HG03066 (cell line): ENCODE data around the gene ERCC5.
A peak's percentile ranks its signal among the peaks of the same experiment; 100 is the strongest.

Experiments used
- ATAC-seq: cut with Tn5 transposase; IDR thresholded peaks from one replicate; pipeline ENCODE4 v1.9.1; 2021; ENCODE audit warnings: low read depth; ENCODE audit not compliant: unreplicated experiment

Gene ERCC5

DNA sequence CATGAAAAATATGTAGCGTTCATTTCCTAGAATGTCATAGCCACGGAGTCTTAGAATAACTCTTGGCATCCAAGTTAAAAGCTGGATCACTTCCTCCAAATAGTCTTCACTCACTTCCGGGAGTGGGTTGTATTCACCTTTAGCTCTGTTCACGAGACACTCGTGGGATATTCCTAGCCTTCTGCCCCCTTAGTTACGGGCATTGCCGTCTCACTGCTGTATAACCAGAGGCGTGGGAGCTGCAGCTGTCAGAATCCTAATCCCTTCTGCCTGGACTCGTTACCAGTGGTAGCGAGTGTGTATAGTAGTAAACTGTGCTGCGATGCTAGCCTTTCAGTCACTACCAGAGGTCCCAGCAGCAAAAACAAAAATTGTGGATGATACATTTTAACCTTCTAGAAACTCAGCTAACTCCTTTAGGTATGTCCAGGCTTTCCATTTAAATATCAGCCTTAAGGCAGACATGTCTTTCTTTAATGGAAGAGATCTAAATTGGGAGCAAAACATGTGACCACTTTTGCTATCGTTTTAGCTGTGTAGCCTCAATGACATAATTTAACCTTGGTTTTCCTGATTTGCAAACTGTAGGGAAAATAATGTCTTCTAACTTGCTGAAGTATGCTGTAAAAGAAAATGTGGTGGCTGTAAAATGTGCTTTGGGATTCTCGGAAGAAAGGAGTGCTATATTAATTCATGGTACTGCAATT is 34.1 kb downstream of the ERCC5 start:
- ATAC-seq, result no peak

DNA sequence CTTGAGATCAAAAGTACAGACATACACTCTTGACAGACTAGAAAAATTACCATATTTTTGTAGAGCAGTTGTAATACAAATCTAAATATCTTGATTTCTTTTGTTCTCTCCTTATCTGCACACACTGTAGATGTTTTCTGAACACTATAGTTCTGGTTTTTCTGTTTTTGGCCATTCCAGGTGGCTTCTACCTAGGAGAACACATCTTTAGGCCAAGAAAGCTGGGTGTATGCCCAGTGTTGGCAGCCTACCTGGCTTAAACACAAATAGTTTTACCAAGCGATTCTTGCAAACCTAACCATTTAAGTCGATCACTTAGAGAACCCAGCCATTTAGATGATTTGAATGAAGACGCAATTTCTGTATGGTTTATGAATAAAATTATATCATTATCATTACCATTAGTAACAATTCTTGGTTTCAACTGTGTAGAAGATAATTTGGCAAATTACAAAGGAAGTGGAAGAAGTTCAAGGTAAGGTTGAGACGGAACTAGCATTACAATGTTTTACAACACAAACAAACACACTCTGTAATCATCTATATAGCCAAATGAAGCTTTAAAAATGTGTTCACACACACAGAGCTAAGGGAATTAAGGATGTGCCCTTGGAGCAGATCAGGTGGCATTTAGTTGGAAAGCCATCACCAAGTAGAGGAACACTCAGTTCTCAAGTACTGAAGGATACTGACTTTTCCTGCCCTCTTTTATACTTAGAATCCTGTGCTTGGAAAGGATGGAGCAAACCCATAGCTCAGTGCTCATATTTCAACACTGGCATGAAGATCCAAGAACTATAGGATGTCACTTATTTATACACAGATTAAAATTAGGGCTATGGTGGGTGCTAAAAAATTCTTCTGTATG is 36.2 kb downstream of the ERCC5 start:
- no peak for ATAC-seq

- ATAC-seq, result no peak
These were observed 46.7 kb downstream of the ERCC5 start for GRCh38 chr13:102892503-102892902.

DNA sequence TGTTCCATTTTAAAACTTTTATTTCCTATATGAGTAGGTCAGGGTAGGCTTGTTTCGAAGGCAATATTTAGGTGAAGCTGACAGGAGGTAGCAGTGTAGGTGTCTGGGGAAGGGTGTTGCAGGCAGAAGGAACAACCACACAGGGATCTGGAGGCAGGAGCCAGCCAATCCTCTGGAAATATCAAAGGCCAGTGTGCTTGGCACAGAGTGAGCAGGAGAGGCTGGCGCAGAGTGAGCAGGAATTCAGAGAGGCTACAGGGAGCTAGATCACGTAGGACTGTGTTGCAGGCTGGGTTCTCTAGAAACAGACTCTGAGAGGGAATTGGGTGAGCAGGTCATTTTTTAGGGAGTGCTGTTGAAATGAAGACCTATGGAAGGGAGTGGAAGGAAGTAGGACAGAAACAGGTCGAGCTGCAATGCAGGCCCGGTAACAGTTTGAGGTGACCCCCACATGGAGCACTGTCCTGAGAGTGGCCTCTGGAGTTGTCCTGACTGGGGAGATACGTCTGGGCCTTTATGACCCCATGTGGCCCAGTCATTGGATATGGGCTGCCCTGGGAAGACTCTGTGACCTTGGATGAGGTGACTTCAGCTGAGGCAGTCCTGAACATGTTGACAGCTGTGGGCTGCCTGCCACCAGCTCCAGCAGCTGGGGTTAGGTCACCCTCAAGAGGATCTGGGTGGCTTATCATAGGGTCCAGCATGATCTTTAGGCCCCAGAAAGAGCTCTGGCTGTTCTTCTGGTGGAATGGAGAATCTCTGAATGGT is 51.7 kb downstream of the ERCC5 start:
- no peak for ATAC-seq

DNA sequence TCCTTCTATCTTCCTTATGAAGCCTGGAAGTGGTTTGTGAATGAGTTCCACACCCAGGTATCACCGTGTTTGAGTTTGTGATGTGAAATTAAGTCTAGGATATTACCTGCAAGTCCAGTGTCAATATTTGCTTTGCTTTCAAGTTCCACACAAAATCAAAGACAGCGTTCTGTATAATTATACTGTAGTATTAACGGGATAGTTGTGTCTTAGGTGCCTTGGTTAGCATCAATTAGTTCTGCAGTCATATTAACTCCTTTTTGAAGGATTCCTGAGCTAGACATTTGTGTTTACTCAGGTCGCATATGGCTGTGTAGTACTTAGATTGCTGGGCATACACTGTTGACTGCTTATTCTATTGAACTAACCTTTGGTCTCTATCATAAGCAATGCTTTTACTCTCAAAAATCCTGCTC is 54.4 kb downstream of the ERCC5 start:
- ATAC-seq, result no peak

DNA sequence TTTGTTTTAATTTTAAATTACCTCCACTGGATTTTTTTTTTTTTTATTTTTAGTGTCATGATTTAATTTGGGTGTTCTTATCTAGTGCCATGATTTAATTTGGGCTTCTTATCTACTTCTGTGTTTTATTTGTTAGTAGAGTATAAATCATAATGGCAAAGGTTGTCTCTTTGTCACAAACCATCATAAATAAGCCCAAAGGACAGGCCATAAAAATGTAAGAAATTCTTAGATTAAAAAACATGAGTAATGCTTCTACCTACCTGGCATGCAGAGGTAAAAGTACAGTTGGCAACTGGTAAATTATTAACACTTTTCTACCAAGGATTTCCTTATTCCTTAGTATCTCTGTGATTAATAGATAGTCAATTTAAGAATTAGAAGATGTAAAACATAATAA is 55.2 kb downstream of the ERCC5 start:
- no peak for ATAC-seq

DNA sequence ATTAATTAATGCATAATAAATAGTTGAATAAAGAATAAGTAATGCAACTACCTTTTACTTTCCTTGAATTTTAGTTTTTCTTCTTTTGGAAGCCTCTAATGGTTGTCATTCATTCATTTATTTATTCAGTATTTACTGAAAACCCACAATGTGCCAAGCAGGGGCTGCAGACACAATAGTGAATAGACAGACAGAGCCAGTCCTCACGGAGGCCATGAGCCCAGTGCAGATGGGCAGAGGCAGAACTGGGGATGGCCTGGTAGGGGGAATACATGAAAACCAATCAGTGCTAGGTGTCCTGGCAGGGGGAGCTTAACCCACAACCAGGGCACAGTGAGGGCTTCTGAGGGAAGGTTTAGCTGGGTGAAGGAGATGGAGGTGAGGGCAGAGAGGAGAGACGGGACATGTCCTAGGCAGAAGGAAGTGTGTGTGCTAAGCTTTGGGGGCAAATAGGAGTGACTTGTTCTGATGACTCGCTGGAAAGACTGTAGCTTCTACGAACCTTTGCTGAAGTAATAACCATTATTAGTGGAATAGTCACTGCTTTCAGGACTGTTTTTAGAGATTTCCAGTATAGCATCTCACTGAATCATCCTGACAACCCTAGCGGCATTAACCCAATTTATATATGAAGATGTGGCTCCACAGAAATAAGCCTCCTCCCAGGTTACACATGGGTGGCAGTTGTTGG is 55.9 kb downstream of the ERCC5 start:
- ATAC-seq, result no peak

GRCh38 chr13:102902789-102903347 is 57.0 kb downstream of the ERCC5 start:
- no peak for ATAC-seq

- ATAC-seq, result no peak
These were observed 58.0 kb downstream of the ERCC5 start for GRCh38 chr13:102903659-102904407.

DNA sequence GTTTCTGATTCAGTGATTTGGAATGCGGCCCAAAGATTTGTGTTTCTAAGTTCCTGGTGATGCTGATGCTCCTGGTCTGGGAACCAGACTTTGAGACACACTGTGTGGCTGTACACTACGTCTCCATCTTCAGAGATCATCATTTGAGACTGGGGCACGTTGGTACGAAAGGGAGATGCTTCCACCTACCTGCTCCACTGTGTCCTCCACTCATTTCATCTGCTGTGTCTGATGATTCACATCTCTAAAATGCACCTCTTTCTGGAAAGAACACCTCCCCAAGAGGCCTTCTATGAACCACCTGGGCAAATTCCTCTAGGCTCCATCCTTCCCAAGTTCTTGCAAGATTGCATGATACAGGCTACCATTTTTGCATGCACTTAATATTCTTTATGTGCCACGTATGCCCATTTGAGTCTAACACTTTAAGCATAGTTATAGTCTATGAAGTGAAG is 58.6 kb downstream of the ERCC5 start:
- ATAC-seq, result no peak

DNA sequence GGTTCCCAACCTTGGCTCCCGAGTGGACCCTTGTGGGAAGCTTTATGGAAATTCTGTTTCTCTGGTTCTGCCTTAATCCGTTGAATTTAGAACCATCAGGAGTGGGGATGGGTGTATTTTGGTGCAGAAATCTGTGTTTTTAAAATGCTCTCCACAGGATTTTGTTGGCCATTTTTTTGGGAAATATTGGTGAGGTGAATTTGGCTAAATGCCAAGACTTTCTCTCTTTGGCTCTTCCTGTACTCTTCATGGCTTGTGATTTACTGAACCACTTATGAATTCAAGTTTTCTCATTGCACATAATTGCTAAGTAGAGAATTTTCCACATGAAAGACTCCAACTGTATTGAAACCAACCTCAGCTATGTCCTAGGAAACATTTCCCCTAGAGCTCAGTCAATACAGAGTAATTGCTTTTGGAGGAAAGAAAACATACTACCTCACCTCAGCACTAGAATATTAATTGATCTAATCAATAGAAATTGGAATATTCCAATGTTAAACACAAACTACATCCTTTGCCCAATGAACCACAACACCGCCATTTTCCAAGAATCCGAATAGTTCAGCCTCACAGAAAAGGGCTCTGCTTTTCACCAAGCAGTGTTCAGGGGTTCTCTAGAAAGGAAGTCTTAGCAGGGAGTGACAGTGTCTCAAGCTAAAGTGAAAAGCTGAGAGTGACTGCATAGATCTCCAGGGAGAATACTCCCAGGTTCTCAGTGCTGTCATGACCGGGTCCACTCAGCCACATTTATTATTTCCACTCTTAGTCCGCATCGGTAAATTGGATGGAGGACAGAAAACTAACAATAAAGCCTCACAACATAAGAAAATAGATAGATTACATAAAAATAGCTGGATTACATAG is 60.3 kb downstream of the ERCC5 start:
- no peak for ATAC-seq

DNA sequence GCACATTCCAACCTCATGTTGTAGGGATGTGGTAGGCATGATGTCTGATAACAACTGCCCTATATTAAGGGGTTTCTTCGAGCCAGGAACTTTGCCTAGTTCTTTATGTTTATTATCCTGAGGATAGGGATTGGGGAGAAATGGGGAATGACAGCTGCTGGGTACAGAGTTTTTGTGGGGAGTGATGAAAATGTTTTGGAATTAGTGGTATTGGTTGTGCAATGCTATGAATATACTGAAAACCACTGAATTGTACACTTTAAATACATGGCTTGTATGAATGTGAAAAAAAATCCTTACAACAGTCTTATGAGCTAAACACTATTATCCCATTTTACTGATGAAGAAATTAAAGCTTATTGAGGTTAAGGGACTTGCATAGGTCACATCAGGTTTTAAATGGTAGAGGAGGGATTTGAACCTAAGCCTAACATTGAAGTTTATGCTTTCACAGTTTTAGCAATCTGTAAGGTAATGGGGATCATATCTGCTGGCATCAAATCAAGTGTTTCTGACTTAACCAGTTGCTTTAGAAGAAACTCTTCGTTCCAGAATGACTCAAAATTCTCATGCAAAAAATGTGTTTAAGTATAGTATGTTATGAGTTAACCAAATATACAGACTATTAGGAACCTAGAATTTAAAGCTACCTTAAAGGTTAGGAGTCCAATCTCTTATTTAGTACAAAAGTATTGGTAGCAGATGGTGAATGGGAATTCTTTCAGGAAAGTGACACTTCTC is 61.4 kb downstream of the ERCC5 start:
- peak; percentile 61 for ATAC-seq

- no peak for ATAC-seq
These were observed 62.2 kb downstream of the ERCC5 start for GRCh38 chr13:102907886-102908515.

DNA sequence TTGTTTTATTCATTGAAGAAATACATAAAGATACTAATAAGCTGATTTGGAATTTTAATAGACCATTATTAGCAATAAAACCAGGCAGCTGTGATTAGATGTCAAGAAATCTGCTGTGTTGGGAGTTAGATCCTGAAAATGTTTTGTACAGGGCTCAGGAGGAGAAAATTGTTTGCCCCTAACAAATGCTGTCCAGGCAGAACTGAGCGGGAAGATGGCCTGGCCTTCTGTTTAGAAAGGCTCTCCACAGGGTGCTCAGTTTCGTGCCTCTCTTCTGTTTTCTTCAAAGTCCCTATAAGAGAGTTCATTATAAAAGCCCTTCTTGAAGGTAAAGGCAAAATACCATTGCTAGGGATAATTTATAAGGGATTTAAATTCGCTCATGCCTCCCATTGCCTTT is 64.1 kb downstream of the ERCC5 start:
- no peak for ATAC-seq

DNA sequence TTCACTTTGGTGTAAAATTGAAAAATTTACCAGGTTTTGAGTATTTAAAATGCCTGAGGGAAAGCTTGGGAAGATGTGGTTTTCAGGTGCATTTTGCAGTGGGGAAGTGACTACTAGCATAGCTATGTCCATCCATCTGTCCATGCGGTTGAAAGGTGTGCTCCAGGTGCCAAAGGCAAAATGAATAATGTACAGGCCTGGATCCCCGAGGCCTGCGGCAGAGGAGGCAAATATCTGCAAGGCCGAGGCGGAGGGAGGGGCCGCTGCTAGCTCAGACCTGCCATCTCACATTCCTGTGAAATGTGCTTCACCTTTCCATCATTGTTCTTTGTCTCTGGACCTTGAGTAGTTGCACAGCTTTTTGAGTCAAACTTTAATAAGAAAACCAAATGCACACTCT is 65.5 kb downstream of the ERCC5 start:
- no peak for ATAC-seq

DNA sequence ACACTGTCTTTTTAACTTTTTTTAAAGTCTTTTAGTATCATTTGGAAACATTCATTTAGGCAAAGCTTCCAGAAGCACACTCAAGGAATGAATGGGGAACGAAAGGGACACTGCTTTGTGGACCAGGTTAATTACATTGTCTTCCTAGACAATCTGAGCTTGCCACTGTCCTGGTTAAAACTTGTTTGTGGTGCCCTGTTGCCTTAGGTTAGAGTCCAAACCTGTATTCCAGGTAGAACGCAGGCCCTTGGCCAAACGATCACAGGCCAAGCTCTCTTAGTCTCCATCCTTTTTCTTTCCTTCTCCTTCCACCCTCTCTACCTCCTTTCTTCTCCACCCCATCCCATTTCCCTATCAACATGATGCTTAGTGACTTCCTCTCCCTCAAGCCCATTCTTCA is 66.8 kb downstream of the ERCC5 start:
- ATAC-seq, result no peak

DNA sequence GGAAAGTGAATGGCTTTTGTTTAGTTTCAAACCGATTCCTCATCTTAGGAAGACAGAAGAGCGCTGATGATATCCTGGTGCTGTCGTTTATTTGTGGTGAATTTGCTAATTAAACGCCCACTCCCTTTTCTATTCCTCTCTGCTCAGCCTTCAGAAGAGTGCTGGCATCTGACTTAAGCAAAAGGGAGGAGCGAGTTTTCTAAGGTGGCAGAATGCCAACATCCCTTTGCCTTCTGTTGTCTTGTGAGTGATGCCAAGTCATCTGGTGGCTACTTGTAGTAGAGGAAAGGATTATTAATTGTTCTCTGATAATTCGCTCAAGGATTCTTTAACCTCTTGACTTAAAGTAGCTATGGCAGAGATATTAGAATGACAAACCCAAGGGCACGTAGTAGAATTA is 68.1 kb downstream of the ERCC5 start:
- ATAC-seq, result no peak
